WTC11 (cell line): ENCODE measurements around the gene HBEGF. TPM values are rescaled to one million over a fixed set of nuclear protein-coding genes. Genes with fewer than 3 reads are reported as not detected.

Experiments
- ATAC-seq: fragments of 200-7000 bp; cut with Tn5 transposase; 2 replicates; pipeline ENCODE4 v1.10.0; 2021; ENCODE audit warnings: mild to moderate bottlenecking, moderate library complexity
- CTCF ChIA-PET: fragments of 300-600 bp; sonication (Branson Sonifier 250); formaldehyde crosslinking; loops from one replicate; lab custom pipeline; 2021; ENCODE audit warnings: antibody characterized with exemption; lab: Charles Lee
- POLR2A ChIA-PET: fragments of 350-600 bp; sonication (Branson Sonifier 250); formaldehyde crosslinking; loops from one replicate; lab custom pipeline; 2021; ENCODE audit warnings: antibody characterized with exemption; lab: Charles Lee
- DNase-seq: peaks from one replicate; pipeline ENCODE4 v3.0.0; 2021; ENCODE audit warnings: low spot score
- H3K27ac Mint-ChIP-seq: 2 replicates; pipeline ENCODE4 v1.8.0; 2021; ENCODE audit warnings: mixed read lengths
- H3K27me3 Mint-ChIP-seq: 2 replicates; pipeline ENCODE4 v1.8.0; 2021; ENCODE audit warnings: low read depth, mild to moderate bottlenecking, moderate library complexity, mixed read lengths
- H3K36me3 Mint-ChIP-seq: 2 replicates; pipeline ENCODE4 v1.8.0; 2021; ENCODE audit warnings: mixed read lengths
- H3K4me1 Mint-ChIP-seq: 2 replicates; pipeline ENCODE4 v1.8.0; 2022; ENCODE audit warnings: mixed read lengths
- H3K4me3 Mint-ChIP-seq: 2 replicates; pipeline ENCODE4 v1.8.0; 2021; ENCODE audit warnings: mild to moderate bottlenecking, moderate library complexity, mixed read lengths
- H3K9me3 Mint-ChIP-seq: 2 replicates; pipeline ENCODE4 v1.8.0; 2021; ENCODE audit warnings: mixed read lengths
- ATF1 ChIP-seq: sonication (generic); formaldehyde crosslinking; IDR thresholded peaks from 2 replicates; pipeline ENCODE4 v1.8.1; 2023; ENCODE audit warnings: mild to moderate bottlenecking, moderate library complexity, missing genetic modification reagents
- CDX4 ChIP-seq: fragments of 250-450 bp; sonication (Bioruptor Pico); IDR thresholded peaks from 2 replicates; pipeline ENCODE4 v1.9.0; 2021; ENCODE audit warnings: moderate library complexity, mild to moderate bottlenecking, inconsistent platforms, borderline replicate concordance
- CREB1 ChIP-seq: sonication (generic); formaldehyde crosslinking; IDR thresholded peaks from 2 replicates; pipeline ENCODE4 v1.8.0; 2023; ENCODE audit warnings: mild to moderate bottlenecking, missing genetic modification reagents
- ESRRA ChIP-seq: sonication (generic); formaldehyde crosslinking; IDR thresholded peaks from 2 replicates; pipeline ENCODE4 v1.8.1; 2022; ENCODE audit warnings: mild to moderate bottlenecking, missing genetic modification reagents, borderline replicate concordance
- ETV6 ChIP-seq: sonication (generic); formaldehyde crosslinking; IDR thresholded peaks from 2 replicates; pipeline ENCODE4 v1.8.1; 2022; ENCODE audit warnings: mild to moderate bottlenecking, missing genetic modification reagents
- FOXJ3 ChIP-seq: sonication (generic); formaldehyde crosslinking; IDR thresholded peaks from 2 replicates; pipeline ENCODE4 v1.9.0; 2021; ENCODE audit warnings: missing genetic modification reagents, mild to moderate bottlenecking, borderline replicate concordance
- GABPB1 ChIP-seq: sonication (generic); formaldehyde crosslinking; IDR thresholded peaks from 2 replicates; pipeline ENCODE4 v1.8.1; 2023; ENCODE audit warnings: mild to moderate bottlenecking, missing genetic modification reagents
- IRF2 ChIP-seq: sonication (generic); formaldehyde crosslinking; IDR thresholded peaks from 2 replicates; pipeline ENCODE4 v1.8.0; 2022; ENCODE audit warnings: low read depth, missing genetic modification reagents, borderline replicate concordance
- JAZF1 ChIP-seq: fragments of 250-450 bp; sonication (Bioruptor Pico); IDR thresholded peaks from 2 replicates; pipeline ENCODE4 v1.9.0; 2021; ENCODE audit warnings: moderate library complexity, mild to moderate bottlenecking, inconsistent platforms
- PREB ChIP-seq: sonication (generic); formaldehyde crosslinking; IDR thresholded peaks from 2 replicates; pipeline ENCODE4 v1.8.1; 2022; ENCODE audit warnings: mild to moderate bottlenecking, missing genetic modification reagents, moderate library complexity, borderline replicate concordance
- SMAD3 ChIP-seq: sonication (generic); formaldehyde crosslinking; IDR thresholded peaks from 2 replicates; pipeline ENCODE4 v1.8.0; 2022; ENCODE audit warnings: missing genetic modification reagents, mild to moderate bottlenecking, borderline replicate concordance
- SOX15 ChIP-seq: fragments of 250-450 bp; sonication (Bioruptor Pico); IDR thresholded peaks from 2 replicates; pipeline ENCODE4 v1.9.0; 2021; ENCODE audit warnings: mild to moderate bottlenecking
- USF1 ChIP-seq: sonication (generic); formaldehyde crosslinking; IDR thresholded peaks from 2 replicates; pipeline ENCODE4 v1.8.0; 2022; ENCODE audit warnings: mild to moderate bottlenecking, missing genetic modification reagents
- ZNF219 ChIP-seq: sonication (generic); formaldehyde crosslinking; IDR thresholded peaks from 2 replicates; pipeline ENCODE4 v1.8.0; 2023; ENCODE audit warnings: missing genetic modification reagents, mild to moderate bottlenecking, borderline replicate concordance
- ZNF263 ChIP-seq: sonication (generic); formaldehyde crosslinking; IDR thresholded peaks from 2 replicates; pipeline ENCODE4 v1.8.1; 2022; ENCODE audit warnings: low read depth, mild to moderate bottlenecking, moderate library complexity, missing genetic modification reagents
- ZNF423 ChIP-seq: fragments of 250-450 bp; sonication (Bioruptor Pico); IDR thresholded peaks from 2 replicates; pipeline ENCODE4 v2.1.2; 2022; ENCODE audit warnings: mild to moderate bottlenecking, moderate library complexity
- total RNA-seq: library from RNA; stranded (reverse); gene quantifications from 3 replicates; pipeline ENCODE4 v1.2.3, GENCODE V29; 2021
- TF ChIP-seq, protein P1 (sequence below): sonication (generic); formaldehyde crosslinking; IDR thresholded peaks from 2 replicates; pipeline ENCODE4 v1.8.0; 2023; ENCODE audit warnings: missing genetic modification reagents, mild to moderate bottlenecking, borderline replicate concordance
- TF ChIP-seq, protein P2 (sequence below): sonication (generic); formaldehyde crosslinking; IDR thresholded peaks from 2 replicates; pipeline ENCODE4 v1.8.0; 2023; ENCODE audit warnings: mild to moderate bottlenecking, missing genetic modification reagents

HBEGF gene
- total RNA-seq, 1 experiment from 2014 or later = 4.0 TPM

GRCh38 chr5:140302786-140303639 lies 43.4 kb downstream of the HBEGF start, which contains the start of gene PFDN1 (continued):
- TF ChIP-seq, protein P1, sequence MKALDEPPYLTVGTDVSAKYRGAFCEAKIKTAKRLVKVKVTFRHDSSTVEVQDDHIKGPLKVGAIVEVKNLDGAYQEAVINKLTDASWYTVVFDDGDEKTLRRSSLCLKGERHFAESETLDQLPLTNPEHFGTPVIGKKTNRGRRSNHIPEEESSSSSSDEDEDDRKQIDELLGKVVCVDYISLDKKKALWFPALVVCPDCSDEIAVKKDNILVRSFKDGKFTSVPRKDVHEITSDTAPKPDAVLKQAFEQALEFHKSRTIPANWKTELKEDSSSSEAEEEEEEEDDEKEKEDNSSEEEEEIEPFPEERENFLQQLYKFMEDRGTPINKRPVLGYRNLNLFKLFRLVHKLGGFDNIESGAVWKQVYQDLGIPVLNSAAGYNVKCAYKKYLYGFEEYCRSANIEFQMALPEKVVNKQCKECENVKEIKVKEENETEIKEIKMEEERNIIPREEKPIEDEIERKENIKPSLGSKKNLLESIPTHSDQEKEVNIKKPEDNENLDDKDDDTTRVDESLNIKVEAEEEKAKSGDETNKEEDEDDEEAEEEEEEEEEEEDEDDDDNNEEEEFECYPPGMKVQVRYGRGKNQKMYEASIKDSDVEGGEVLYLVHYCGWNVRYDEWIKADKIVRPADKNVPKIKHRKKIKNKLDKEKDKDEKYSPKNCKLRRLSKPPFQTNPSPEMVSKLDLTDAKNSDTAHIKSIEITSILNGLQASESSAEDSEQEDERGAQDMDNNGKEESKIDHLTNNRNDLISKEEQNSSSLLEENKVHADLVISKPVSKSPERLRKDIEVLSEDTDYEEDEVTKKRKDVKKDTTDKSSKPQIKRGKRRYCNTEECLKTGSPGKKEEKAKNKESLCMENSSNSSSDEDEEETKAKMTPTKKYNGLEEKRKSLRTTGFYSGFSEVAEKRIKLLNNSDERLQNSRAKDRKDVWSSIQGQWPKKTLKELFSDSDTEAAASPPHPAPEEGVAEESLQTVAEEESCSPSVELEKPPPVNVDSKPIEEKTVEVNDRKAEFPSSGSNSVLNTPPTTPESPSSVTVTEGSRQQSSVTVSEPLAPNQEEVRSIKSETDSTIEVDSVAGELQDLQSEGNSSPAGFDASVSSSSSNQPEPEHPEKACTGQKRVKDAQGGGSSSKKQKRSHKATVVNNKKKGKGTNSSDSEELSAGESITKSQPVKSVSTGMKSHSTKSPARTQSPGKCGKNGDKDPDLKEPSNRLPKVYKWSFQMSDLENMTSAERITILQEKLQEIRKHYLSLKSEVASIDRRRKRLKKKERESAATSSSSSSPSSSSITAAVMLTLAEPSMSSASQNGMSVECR = 0 out of 2 replicates have a peak, but pooled peaks have one; percentile 6
- no peak for TF ChIP-seq SOX15

- Mint-ChIP-seq H3K9me3 (no peaks in the 10 kb centered on the region), H3K27ac (no peak overlapping the region), H3K27me3 (peaks cover 2% of the 10 kb centered on the region; the same call in 1 of the 2 replicates), H3K36me3 (peaks cover 15% of the 10 kb centered on the region), H3K4me3 (peak overlapping the region; percentile 96), H3K4me1 (peaks cover 8% of the 10 kb centered on the region)
- no peak for DNase-seq
- ATAC-seq = no peak
- POLR2A ChIA-PET = no interaction called here
- CTCF ChIA-PET = no interaction called here
- TF ChIP-seq GABPB1 (CRISPR knock-in tag) = peak; percentile 74
- TF ChIP-seq CREB1 (CRISPR knock-in tag) = no peak
- TF ChIP-seq, protein P2, sequence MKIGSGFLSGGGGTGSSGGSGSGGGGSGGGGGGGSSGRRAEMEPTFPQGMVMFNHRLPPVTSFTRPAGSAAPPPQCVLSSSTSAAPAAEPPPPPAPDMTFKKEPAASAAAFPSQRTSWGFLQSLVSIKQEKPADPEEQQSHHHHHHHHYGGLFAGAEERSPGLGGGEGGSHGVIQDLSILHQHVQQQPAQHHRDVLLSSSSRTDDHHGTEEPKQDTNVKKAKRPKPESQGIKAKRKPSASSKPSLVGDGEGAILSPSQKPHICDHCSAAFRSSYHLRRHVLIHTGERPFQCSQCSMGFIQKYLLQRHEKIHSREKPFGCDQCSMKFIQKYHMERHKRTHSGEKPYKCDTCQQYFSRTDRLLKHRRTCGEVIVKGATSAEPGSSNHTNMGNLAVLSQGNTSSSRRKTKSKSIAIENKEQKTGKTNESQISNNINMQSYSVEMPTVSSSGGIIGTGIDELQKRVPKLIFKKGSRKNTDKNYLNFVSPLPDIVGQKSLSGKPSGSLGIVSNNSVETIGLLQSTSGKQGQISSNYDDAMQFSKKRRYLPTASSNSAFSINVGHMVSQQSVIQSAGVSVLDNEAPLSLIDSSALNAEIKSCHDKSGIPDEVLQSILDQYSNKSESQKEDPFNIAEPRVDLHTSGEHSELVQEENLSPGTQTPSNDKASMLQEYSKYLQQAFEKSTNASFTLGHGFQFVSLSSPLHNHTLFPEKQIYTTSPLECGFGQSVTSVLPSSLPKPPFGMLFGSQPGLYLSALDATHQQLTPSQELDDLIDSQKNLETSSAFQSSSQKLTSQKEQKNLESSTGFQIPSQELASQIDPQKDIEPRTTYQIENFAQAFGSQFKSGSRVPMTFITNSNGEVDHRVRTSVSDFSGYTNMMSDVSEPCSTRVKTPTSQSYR = no peak
- TF ChIP-seq JAZF1 = no peak
Observed at GRCh38 chr5:140301136-140301535, 45.3 kb downstream of the HBEGF start.

DNA sequence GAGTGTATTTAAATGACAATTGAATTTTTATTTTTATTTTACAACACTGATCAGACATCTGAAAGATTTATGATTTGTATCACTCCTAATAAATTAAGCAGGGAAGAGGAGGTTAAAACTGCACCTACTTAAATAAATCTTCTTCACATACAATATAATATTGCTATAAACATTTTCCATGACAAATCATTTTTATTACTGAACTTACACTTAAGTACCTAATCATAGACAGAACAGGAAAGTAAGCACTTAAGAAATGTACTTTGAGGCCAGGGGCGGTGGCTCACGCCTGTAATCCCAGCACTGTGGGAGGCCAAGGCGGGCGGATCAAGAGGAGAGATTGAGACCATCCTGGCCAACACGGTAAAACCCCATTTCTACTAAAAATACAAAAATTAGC lies 47.3 kb downstream of the HBEGF start:
- H3K4me1 Mint-ChIP-seq = peaks cover 13% of the 10 kb centered on the region
- H3K4me3 Mint-ChIP-seq = no peak overlapping the region
- CTCF ChIA-PET = interaction anchor here (0.8 kb wide), 1 partner anchor 55 kb away, joined by 3 read pairs; no protein-coding TSS in a partner anchor
- DNase-seq = no peak
- no peak overlapping the region for H3K27ac Mint-ChIP-seq
- no peaks in the 10 kb centered on the region for H3K9me3 Mint-ChIP-seq
- no peak for ATAC-seq
- peaks cover 15% of the 10 kb centered on the region for H3K36me3 Mint-ChIP-seq
- H3K27me3 Mint-ChIP-seq = no peaks in the 10 kb centered on the region
- POLR2A ChIA-PET = no interaction called here
- TF ChIP-seq CDX4 (no peak), ZNF219 (CRISPR knock-in tag) (no peak), GABPB1 (CRISPR knock-in tag) (no peak), ESRRA (CRISPR knock-in tag) (no peak), ZNF423 (CRISPR knock-in tag) (no peak), USF1 (CRISPR knock-in tag) (no peak), PREB (no peak), ATF1 (CRISPR knock-in tag) (no peak), ZNF263 (CRISPR knock-in tag) (no peak), IRF2 (no peak), FOXJ3 (CRISPR knock-in tag) (no peak), SMAD3 (CRISPR knock-in tag) (no peak), ETV6 (no peak)
- TF ChIP-seq, protein P2 = no peak
